Measurements from ENCODE around the gene CLASRP. TPM values are rescaled to one million over a fixed set of nuclear protein-coding genes. Genes with fewer than 3 reads are reported as not detected.

The CLASRP gene
- total and polyA plus RNA-seq, 9 of the 15 experiments (the other 6 are each of a cell fraction or from before 2014, with no cell fraction given) = 0.94 to 86.3 (median 44.0) TPM

DNA sequence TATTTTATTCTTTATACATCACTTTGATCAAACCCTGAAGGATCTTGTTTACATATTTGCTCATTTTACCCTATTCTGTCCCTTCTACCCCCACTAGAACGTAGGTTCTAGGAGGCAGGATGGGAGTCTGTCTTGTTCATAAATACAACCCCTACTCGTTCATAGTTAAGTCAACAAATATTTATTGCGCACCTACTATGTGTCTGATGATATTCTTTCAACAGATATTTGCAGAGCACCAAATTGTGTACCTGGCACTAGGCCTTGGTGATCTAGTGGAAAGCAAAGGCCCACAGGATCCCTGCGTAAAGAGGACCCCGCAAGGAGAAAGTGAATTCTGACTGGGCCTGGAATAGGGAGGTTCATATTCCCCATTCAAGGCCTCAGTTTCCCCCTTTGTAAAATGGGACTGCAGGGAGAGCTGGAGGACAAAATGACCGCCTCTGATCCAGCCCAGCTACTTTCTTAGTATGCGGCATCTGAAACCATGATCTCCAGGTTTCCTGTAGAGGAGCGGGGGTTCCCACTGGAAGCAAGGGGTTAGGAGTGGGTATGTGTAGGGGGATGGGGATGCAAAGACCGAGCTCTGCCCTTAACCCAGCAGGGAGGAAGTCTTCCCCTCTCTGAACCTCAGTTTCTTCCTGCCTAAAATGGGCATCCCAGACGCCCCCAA lies 39.7 kb downstream of the CLASRP start (continued):
- TF ChIP-seq UBTF (IDR thresholded peaks at IDR 0.05; ENCODE audit: borderline replicate concordance in 1 of 2, low read depth in 2 of 2, low read length in 2 of 2) (no peak), PTTG1 (tag; IDR thresholded peaks at IDR 0.05; ENCODE audit: low read depth) (no peak), HOXB6 (CRISPR knock-in tag; IDR thresholded peaks at IDR 0.05; ENCODE audit: borderline replicate concordance) (no peak), HMG20B (CRISPR knock-in tag; IDR thresholded peaks at IDR 0.05) (0 out of 2 replicates have a peak, but pooled peaks have one; percentile 8), RBM25 (IDR thresholded peaks at IDR 0.05; ENCODE audit: low read depth, low read length, severe bottlenecking) (peak; percentile 56), MXD1 (CRISPR knock-in tag; IDR thresholded peaks at IDR 0.05; ENCODE audit: borderline replicate concordance, poor library complexity, severe bottlenecking) (no peak), CHCHD3 (CRISPR knock-in tag; IDR thresholded peaks at IDR 0.05) (no peak), ZNF717 (CRISPR knock-in tag; IDR thresholded peaks at IDR 0.05) (no peak), ZNF778 (CRISPR knock-in tag; IDR thresholded peaks at IDR 0.05) (no peak), BRCA1 (IDR thresholded peaks at IDR 0.05) (no peak), BRCA1 (CRISPR knock-in tag; IDR thresholded peaks at IDR 0.05) (peak; percentile 83; the same call in 1 of the 2 replicates), GTF2F1 (IDR thresholded peaks at IDR 0.05; ENCODE audit: low read depth, low read length) (no peak), HIVEP1 (CRISPR knock-in tag; IDR thresholded peaks at IDR 0.05) (no peak), ARNT (IDR thresholded peaks at IDR 0.05) (peak in 1 of 2 experiments; percentile 13; a peak in 1 of 4 replicates), ZNF584 (CRISPR knock-in tag; IDR thresholded peaks at IDR 0.05; ENCODE audit: low read depth) (no peak), ZNF639 (CRISPR knock-in tag; conservative IDR thresholded peaks at IDR 0.05 in 1 of 2, IDR thresholded peaks at IDR 0.05 in 1 of 2) (no peak; a peak in 1 of 4 replicates), GATAD2A (IDR thresholded peaks at IDR 0.05) (no peak), MEF2A (IDR thresholded peaks at IDR 0.05; ENCODE audit: control insufficient read depth, low read depth, low read length) (no peak), ZNF354B (CRISPR knock-in tag; IDR thresholded peaks at IDR 0.05) (no peak)
- TF ChIP-seq, protein P1, sequence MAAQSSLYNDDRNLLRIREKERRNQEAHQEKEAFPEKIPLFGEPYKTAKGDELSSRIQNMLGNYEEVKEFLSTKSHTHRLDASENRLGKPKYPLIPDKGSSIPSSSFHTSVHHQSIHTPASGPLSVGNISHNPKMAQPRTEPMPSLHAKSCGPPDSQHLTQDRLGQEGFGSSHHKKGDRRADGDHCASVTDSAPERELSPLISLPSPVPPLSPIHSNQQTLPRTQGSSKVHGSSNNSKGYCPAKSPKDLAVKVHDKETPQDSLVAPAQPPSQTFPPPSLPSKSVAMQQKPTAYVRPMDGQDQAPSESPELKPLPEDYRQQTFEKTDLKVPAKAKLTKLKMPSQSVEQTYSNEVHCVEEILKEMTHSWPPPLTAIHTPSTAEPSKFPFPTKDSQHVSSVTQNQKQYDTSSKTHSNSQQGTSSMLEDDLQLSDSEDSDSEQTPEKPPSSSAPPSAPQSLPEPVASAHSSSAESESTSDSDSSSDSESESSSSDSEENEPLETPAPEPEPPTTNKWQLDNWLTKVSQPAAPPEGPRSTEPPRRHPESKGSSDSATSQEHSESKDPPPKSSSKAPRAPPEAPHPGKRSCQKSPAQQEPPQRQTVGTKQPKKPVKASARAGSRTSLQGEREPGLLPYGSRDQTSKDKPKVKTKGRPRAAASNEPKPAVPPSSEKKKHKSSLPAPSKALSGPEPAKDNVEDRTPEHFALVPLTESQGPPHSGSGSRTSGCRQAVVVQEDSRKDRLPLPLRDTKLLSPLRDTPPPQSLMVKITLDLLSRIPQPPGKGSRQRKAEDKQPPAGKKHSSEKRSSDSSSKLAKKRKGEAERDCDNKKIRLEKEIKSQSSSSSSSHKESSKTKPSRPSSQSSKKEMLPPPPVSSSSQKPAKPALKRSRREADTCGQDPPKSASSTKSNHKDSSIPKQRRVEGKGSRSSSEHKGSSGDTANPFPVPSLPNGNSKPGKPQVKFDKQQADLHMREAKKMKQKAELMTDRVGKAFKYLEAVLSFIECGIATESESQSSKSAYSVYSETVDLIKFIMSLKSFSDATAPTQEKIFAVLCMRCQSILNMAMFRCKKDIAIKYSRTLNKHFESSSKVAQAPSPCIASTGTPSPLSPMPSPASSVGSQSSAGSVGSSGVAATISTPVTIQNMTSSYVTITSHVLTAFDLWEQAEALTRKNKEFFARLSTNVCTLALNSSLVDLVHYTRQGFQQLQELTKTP (IDR thresholded peaks at IDR 0.05; ENCODE audit: low read depth in 1 of 2, partially characterized antibody in 2 of 2) = no peak
